Cardiac fibroblast (primary cell): ENCODE measurements around the gene SNX20.

Source experiments
- DNase-seq, 2 donors: peaks; one replicate each; pipeline versions ENCODE4 v3.0.0 to v3.0.0-alpha.2; 2010; ENCODE audit warnings: low read depth in 2 of 2
- H3K4me3 ChIP-seq, 2 donors: replicated peaks in 1 of 2; 1 replicate in 1 of 2; 2 replicates in 1 of 2; pipeline ENCODE4 v1.5.1; 2011; ENCODE audit warnings: low read depth in 2 of 2, low read length in 2 of 2, mild to moderate bottlenecking in 2 of 2, moderate library complexity in 1 of 2
- CTCF ChIP-seq: IDR thresholded peaks from one replicate; pipeline ENCODE4 v1.5.1; 2011; ENCODE audit warnings: low read depth, mild to moderate bottlenecking, low read length, inconsistent platforms

Gene SNX20

GRCh38 chr16:50640919-50641817 lies 39.9 kb downstream of the SNX20 start:
- H3K4me3 ChIP-seq: no peak overlapping the region
- DNase-seq: no peak
- no peak for TF ChIP-seq CTCF

- no peak overlapping the region for H3K4me3 ChIP-seq
- TF ChIP-seq CTCF: no peak
- DNase-seq: no peak
Measured at GRCh38 chr16:50640391-50640790, 40.7 kb downstream of the SNX20 start.

- H3K4me3 ChIP-seq: no peak overlapping the region
- DNase-seq: no peak
- no peak for TF ChIP-seq CTCF
Measured at GRCh38 chr16:50638816-50639670, 42.1 kb downstream of the SNX20 start.

GRCh38 chr16:50637716-50638602 lies 43.2 kb downstream of the SNX20 start:
- DNase-seq: no peak
- H3K4me3 ChIP-seq: no peak overlapping the region
- TF ChIP-seq CTCF: no peak

GRCh38 chr16:50636753-50637374 lies 44.2 kb downstream of the SNX20 start:
- H3K4me3 ChIP-seq: no peak overlapping the region
- no peak for TF ChIP-seq CTCF
- no peak for DNase-seq
